ENCODE results near the gene OPCML. TPM values are rescaled to one million over a fixed set of nuclear protein-coding genes. Genes with fewer than 3 reads are reported as not detected.

OPCML gene
- polyA plus RNA-seq, 3 donors = not detected

GRCh38 chr11:133331031-133331430, 201.3 kb downstream of the OPCML start:
- Histone ChIP-seq H3K9ac (ENCODE audit: insufficient read depth, low read length, poor library complexity, severe bottlenecking) (no peak overlapping the region), H3K4me2 (replicated peaks; ENCODE audit: extremely low read depth, low read length, poor library complexity, severe bottlenecking) (no peak overlapping the region), H3K27me3 (ENCODE audit: control insufficient read depth in 2 of 2, insufficient read depth in 2 of 2, low read length in 2 of 2) (no peaks in the 10 kb centered on the region), H2AFZ (ENCODE audit: insufficient read depth, low read depth, low read length, poor library complexity, severe bottlenecking) (no peak overlapping the region), H3K79me2 (ENCODE audit: insufficient read depth, low read length) (no peaks in the 10 kb centered on the region), H4K20me1 (ENCODE audit: insufficient read depth, low read length) (no peaks in the 10 kb centered on the region), H3K27ac (ENCODE audit: low read depth in 1 of 2, low read length in 2 of 2) (no peak overlapping the region), H3K4me3 (replicated peaks in 1 of 3; ENCODE audit: low read depth in 2 of 3, low read length in 3 of 3) (no peak overlapping the region), H3K36me3 (replicated peaks in 1 of 2; ENCODE audit: control insufficient read depth in 1 of 2, insufficient read depth in 2 of 2, low read length in 2 of 2) (no peaks in the 10 kb centered on the region), H3K4me1 (ENCODE audit: control insufficient read depth in 1 of 2, insufficient read depth in 2 of 2, low read length in 2 of 2) (no peaks in the 10 kb centered on the region), H3K9me3 (replicated peaks in 1 of 2; ENCODE audit: control insufficient read depth in 1 of 2, insufficient read depth in 1 of 2, low read length in 2 of 2) (no peaks in the 10 kb centered on the region)
- intact Hi-C loops (cut with micrococcal nuclease) = no loop called here
- no peak for TF ChIP-seq CTCF (IDR thresholded peaks at IDR 0.05)
- WGBS (ENCODE audit: insufficient coverage) = 83% methylated on average over 2 of the region's 3 CpGs
- H3K27ac Mint-ChIP-seq = no peak overlapping the region
- DNase-seq = no peak
- no peaks in the 10 kb centered on the region for H3K36me3 Mint-ChIP-seq
- H3K27me3 Mint-ChIP-seq (ENCODE audit: low read depth in 3 of 3) = no peaks in the 10 kb centered on the region
- H3K4me1 Mint-ChIP-seq = no peaks in the 10 kb centered on the region
- H3K4me3 Mint-ChIP-seq = no peak overlapping the region
- peaks cover 3 to 8% (median 4%) of the 10 kb centered on the region in 7 donors for H3K9me3 Mint-ChIP-seq

- no peaks in the 10 kb centered on the region for H3K36me3 ChIP-seq (replicated peaks in 1 of 2; ENCODE audit: control insufficient read depth in 1 of 2, insufficient read depth in 2 of 2, low read length in 2 of 2)
- Mint-ChIP-seq H3K27me3 (ENCODE audit: low read depth in 3 of 3) (no peaks in the 10 kb centered on the region), H3K4me3 (no peak overlapping the region), H3K36me3 (no peaks in the 10 kb centered on the region), H3K9me3 (peaks cover 0 to 8% (median 3%) of the 10 kb centered on the region in 7 donors), H3K4me1 (no peaks in the 10 kb centered on the region), H3K27ac (no peak overlapping the region)
- no peak for DNase-seq
- no peak overlapping the region for H3K27ac ChIP-seq (ENCODE audit: low read depth in 1 of 2, low read length in 2 of 2)
- TF ChIP-seq CTCF (IDR thresholded peaks at IDR 0.05) = no peak
- intact Hi-C loops (cut with micrococcal nuclease) = no loop called here
- no peaks in the 10 kb centered on the region for H3K27me3 ChIP-seq (ENCODE audit: control insufficient read depth in 2 of 2, insufficient read depth in 2 of 2, low read length in 2 of 2)
- H4K20me1 ChIP-seq (ENCODE audit: insufficient read depth, low read length) = no peaks in the 10 kb centered on the region
- H3K9ac ChIP-seq (ENCODE audit: insufficient read depth, low read length, poor library complexity, severe bottlenecking) = no peak overlapping the region
- no peaks in the 10 kb centered on the region for H3K9me3 ChIP-seq (replicated peaks in 1 of 2; ENCODE audit: control insufficient read depth in 1 of 2, insufficient read depth in 1 of 2, low read length in 2 of 2)
- H3K4me3 ChIP-seq (replicated peaks in 1 of 3; ENCODE audit: low read depth in 2 of 3, low read length in 3 of 3) = no peak overlapping the region
- H2AFZ ChIP-seq (ENCODE audit: insufficient read depth, low read depth, low read length, poor library complexity, severe bottlenecking) = no peak overlapping the region
- no peaks in the 10 kb centered on the region for H3K79me2 ChIP-seq (ENCODE audit: insufficient read depth, low read length)
- H3K4me1 ChIP-seq (ENCODE audit: control insufficient read depth in 1 of 2, insufficient read depth in 2 of 2, low read length in 2 of 2) = no peaks in the 10 kb centered on the region
- whole genome bisulfite sequencing (ENCODE audit: insufficient coverage) = 92% methylated on average over 7 of the region's 7 CpGs
- no peak overlapping the region for H3K4me2 ChIP-seq (replicated peaks; ENCODE audit: extremely low read depth, low read length, poor library complexity, severe bottlenecking)
These were observed 205.5 kb downstream of the OPCML start for GRCh38 chr11:133326849-133327248.
